Mesenchymal stem cell (in vitro differentiated cells and primary cell): ENCODE results near the gene DRC7.
"Not testable (repeated sequence)": the region's sequence is repeated elsewhere in the genome, so short reads cannot be mapped to it uniquely, and the experiment has no call there.

Source experiments
- DNase-seq: peaks from one replicate; pipeline ENCODE4 v3.0.0-alpha.2; 2013
- H2AFZ ChIP-seq: one replicate; pipeline ENCODE4 v1.6.1; 2013; ENCODE audit warnings: low read depth, mild to moderate bottlenecking, control low read depth, inconsistent platforms, low read length, moderate library complexity
- H2AK5ac ChIP-seq: 2 replicates; pipeline ENCODE4 v1.6.1; 2013; ENCODE audit warnings: low read length, moderate library complexity, mild to moderate bottlenecking, inconsistent platforms; ENCODE audit not compliant: severe bottlenecking
- H2BK120ac ChIP-seq: one replicate; pipeline ENCODE4 v1.6.1; 2013; ENCODE audit warnings: low read depth, mild to moderate bottlenecking, inconsistent platforms, low read length, moderate library complexity
- H2BK12ac ChIP-seq, 2 experiments: one replicate each; pipeline ENCODE4 v1.6.1; 2013; ENCODE audit warnings: inconsistent platforms in 2 of 2, low read length in 2 of 2, mild to moderate bottlenecking in 2 of 2, moderate library complexity in 2 of 2, control low read depth in 1 of 2
- H2BK15ac ChIP-seq: one replicate; pipeline ENCODE4 v1.6.1; 2013; ENCODE audit warnings: mild to moderate bottlenecking, low read depth, inconsistent platforms; ENCODE audit not compliant: poor library complexity, severe bottlenecking
- H2BK5ac ChIP-seq: 2 replicates; pipeline ENCODE4 v1.6.1; 2013; ENCODE audit warnings: low read depth, mild to moderate bottlenecking, low read length, control low read depth, inconsistent platforms; ENCODE audit not compliant: poor library complexity, severe bottlenecking
- H3K14ac ChIP-seq, 2 experiments: one replicate each; pipeline ENCODE4 v1.6.1; 2013; ENCODE audit warnings: inconsistent platforms in 2 of 2, low read length in 2 of 2, control low read depth in 1 of 2, mild to moderate bottlenecking in 1 of 2, moderate library complexity in 1 of 2
- H3K18ac ChIP-seq, 2 experiments: one replicate each; pipeline ENCODE4 v1.6.1; 2013; ENCODE audit warnings: inconsistent platforms in 2 of 2, low read length in 2 of 2, control low read depth in 1 of 2, low read depth in 1 of 2, mild to moderate bottlenecking in 1 of 2
- H3K23ac ChIP-seq, 2 experiments: one replicate each; pipeline ENCODE4 v1.6.1; 2013; ENCODE audit warnings: inconsistent platforms in 2 of 2, low read length in 2 of 2, mild to moderate bottlenecking in 2 of 2, moderate library complexity in 2 of 2, control low read depth in 1 of 2
- H3K27ac ChIP-seq: 2 replicates; pipeline ENCODE4 v1.5.1; 2013; ENCODE audit warnings: mild to moderate bottlenecking, moderate library complexity, low read length, control low read depth, inconsistent platforms; ENCODE audit not compliant: poor library complexity, severe bottlenecking
- H3K27me3 ChIP-seq, 2 experiments: 2 replicates each; pipeline versions ENCODE4 v1.6.1 to v1.7.0; 2013; ENCODE audit warnings: low read length in 2 of 2, mild to moderate bottlenecking in 2 of 2, moderate library complexity in 2 of 2, control low read depth in 1 of 2, inconsistent platforms in 1 of 2; ENCODE audit not compliant: control insufficient read depth in 1 of 2, insufficient read depth in 1 of 2
- H3K36me3 ChIP-seq, 2 experiments: 2 replicates each; pipeline versions ENCODE4 v1.6.1 to v1.7.0; 2013; ENCODE audit warnings: low read length in 2 of 2, control low read depth in 1 of 2, inconsistent platforms in 1 of 2, low read depth in 1 of 2, mild to moderate bottlenecking in 1 of 2; ENCODE audit not compliant: insufficient read depth in 2 of 2, control insufficient read depth in 1 of 2
- H3K4ac ChIP-seq, 2 experiments: one replicate each; pipeline ENCODE4 v1.6.1; 2013; ENCODE audit warnings: inconsistent platforms in 2 of 2, low read length in 2 of 2, mild to moderate bottlenecking in 2 of 2, moderate library complexity in 2 of 2, control low read depth in 1 of 2, low read depth in 1 of 2
- H3K4me1 ChIP-seq: 2 replicates; pipeline ENCODE4 v1.6.1; 2013; ENCODE audit warnings: low read depth, low read length, control low read depth; ENCODE audit not compliant: control insufficient read depth, insufficient read depth
- H3K4me2 ChIP-seq: 2 replicates; pipeline ENCODE4 v1.6.1; 2013; ENCODE audit warnings: low read length, mild to moderate bottlenecking, inconsistent platforms; ENCODE audit not compliant: poor library complexity, severe bottlenecking
- H3K4me3 ChIP-seq, 2 experiments: 2 replicates each; pipeline versions ENCODE4 v1.5.1 to v1.7.0; 2013; ENCODE audit warnings: low read length in 2 of 2, mild to moderate bottlenecking in 2 of 2, control low read depth in 1 of 2, low read depth in 1 of 2; ENCODE audit not compliant: insufficient read depth in 1 of 2
- H3K79me1 ChIP-seq: replicated peaks from 2 replicates; pipeline ENCODE4 v1.6.1; 2013; ENCODE audit warnings: mild to moderate bottlenecking, control low read depth, low read length, inconsistent platforms; ENCODE audit not compliant: poor library complexity, severe bottlenecking
- H3K9ac ChIP-seq: 2 replicates; pipeline ENCODE4 v1.7.0; 2013; ENCODE audit warnings: mild to moderate bottlenecking, low read length, moderate library complexity
- H3K9me3 ChIP-seq: 2 replicates; pipeline ENCODE4 v1.7.0; 2013; ENCODE audit warnings: mild to moderate bottlenecking, low read length; ENCODE audit not compliant: control insufficient read depth
- H4K8ac ChIP-seq: one replicate; pipeline ENCODE4 v1.6.1; 2013; ENCODE audit warnings: inconsistent platforms, mild to moderate bottlenecking, low read length, moderate library complexity
- H4K91ac ChIP-seq: one replicate; pipeline ENCODE4 v1.6.1; 2013; ENCODE audit warnings: mild to moderate bottlenecking, low read length, inconsistent platforms
- WGBS: methylation state at CpG from one replicate; pipeline ENCODE4 v1.1.7; 2013; ENCODE audit warnings: mixed read lengths; 5-methylcytosine and 5-hydroxymethylcytosine counted together

DRC7 gene

GRCh38 chr16:57728336-57729181 lies 34.0 kb downstream of the DRC7 start:
- Histone ChIP-seq H3K4ac (no peak overlapping the region), H3K23ac (no peak overlapping the region), H2BK15ac (peak overlapping the region; percentile 18), H4K8ac (no peak overlapping the region), H3K4me3 (no peak overlapping the region), H3K36me3 (no peaks in the 10 kb centered on the region), H3K4me1 (no peaks in the 10 kb centered on the region), H2BK12ac (no peak overlapping the region), H3K79me1 (no peaks in the 10 kb centered on the region), H2AFZ (no peak overlapping the region), H3K4me2 (no peak overlapping the region), H3K27ac (no peak overlapping the region), H3K27me3 (peaks cover 6 to 13% of the 10 kb centered on the region in 2 experiments), H2BK120ac (no peak overlapping the region), H3K9ac (no peak overlapping the region), H3K14ac (no peak overlapping the region), H3K18ac (no peak overlapping the region), H2BK5ac (no peak overlapping the region), H2AK5ac (no peak overlapping the region), H4K91ac (no peak overlapping the region), H3K9me3 (peaks cover 6% of the 10 kb centered on the region)
- no peak for DNase-seq
- 92% methylated on average over 14 of the region's 14 CpGs for WGBS

GRCh38 chr16:57729182-57729484 lies 34.5 kb downstream of the DRC7 start:
- Histone ChIP-seq H3K4me2 (no peak overlapping the region), H2BK12ac (no peak overlapping the region), H2BK15ac (no peak overlapping the region), H3K27me3 (peaks cover 6 to 13% of the 10 kb centered on the region in 2 experiments), H3K23ac (no peak overlapping the region), H4K91ac (no peak overlapping the region), H3K36me3 (no peaks in the 10 kb centered on the region), H3K18ac (no peak overlapping the region), H2AFZ (no peak overlapping the region), H2AK5ac (no peak overlapping the region), H3K4me1 (no peaks in the 10 kb centered on the region), H3K79me1 (no peaks in the 10 kb centered on the region), H2BK5ac (no peak overlapping the region), H4K8ac (no peak overlapping the region), H3K27ac (no peak overlapping the region), H2BK120ac (no peak overlapping the region), H3K4me3 (no peak overlapping the region), H3K9ac (no peak overlapping the region), H3K14ac (no peak overlapping the region), H3K4ac (no peak overlapping the region), H3K9me3 (peaks cover 6% of the 10 kb centered on the region)
- 54% methylated on average over 1 of the region's 1 CpG for WGBS
- DNase-seq = no peak

- not testable (repeated sequence) for H4K91ac ChIP-seq, H2AFZ ChIP-seq, H3K4me3 ChIP-seq, H3K79me1 ChIP-seq, H3K4me1 ChIP-seq, H2BK5ac ChIP-seq, H4K8ac ChIP-seq, H3K9ac ChIP-seq, H3K27ac ChIP-seq, H3K9me3 ChIP-seq, H3K23ac ChIP-seq, H3K4ac ChIP-seq, H2BK120ac ChIP-seq, H3K36me3 ChIP-seq, H2AK5ac ChIP-seq, H2BK15ac ChIP-seq, H3K4me2 ChIP-seq, H3K18ac ChIP-seq, H3K14ac ChIP-seq, H2BK12ac ChIP-seq, DNase-seq, H3K27me3 ChIP-seq
- WGBS = 87% methylated on average over 6 of the region's 6 CpGs
These were observed 35.2 kb downstream of the DRC7 start for GRCh38 chr16:57729852-57730251.

- no peak for DNase-seq
- Histone ChIP-seq H3K4me3 (no peak overlapping the region), H3K9me3 (peaks cover 6% of the 10 kb centered on the region), H2BK5ac (no peak overlapping the region), H4K91ac (no peak overlapping the region), H2BK120ac (no peak overlapping the region), H3K18ac (no peak overlapping the region), H3K14ac (no peak overlapping the region), H2AK5ac (no peak overlapping the region), H3K9ac (no peak overlapping the region), H2AFZ (no peak overlapping the region), H3K23ac (no peak overlapping the region), H2BK15ac (no peak overlapping the region), H3K4ac (no peak overlapping the region), H3K27ac (no peak overlapping the region), H3K4me1 (peaks cover 6% of the 10 kb centered on the region), H4K8ac (no peak overlapping the region), H3K36me3 (no peaks in the 10 kb centered on the region), H3K27me3 (peaks cover 3 to 6% of the 10 kb centered on the region in 2 experiments), H3K4me2 (no peak overlapping the region), H2BK12ac (no peak overlapping the region), H3K79me1 (peaks cover 7% of the 10 kb centered on the region)
- WGBS = 67% methylated on average over 12 of the region's 13 CpGs
These were observed 36.4 kb downstream of the DRC7 start for GRCh38 chr16:57730771-57731730.
